HS-27A (cell line): ENCODE data around the gene CDCP1.
"Not testable (repeated sequence)": the region's sequence is repeated elsewhere in the genome, so short reads cannot be mapped to it uniquely, and the experiment has no call there.

Experiments
- DNase-seq: peaks from one replicate; pipeline ENCODE4 v3.0.0-alpha.2; 2012; ENCODE audit warnings: low read depth, missing footprints

CDCP1 gene

GRCh38 chr3:45171283-45171682, 25.1 kb upstream of the CDCP1 start:
- DNase-seq, result no peak

- DNase-seq, result no peak
These were observed 23.9 kb upstream of the CDCP1 start for GRCh38 chr3:45170096-45170495.

DNA sequence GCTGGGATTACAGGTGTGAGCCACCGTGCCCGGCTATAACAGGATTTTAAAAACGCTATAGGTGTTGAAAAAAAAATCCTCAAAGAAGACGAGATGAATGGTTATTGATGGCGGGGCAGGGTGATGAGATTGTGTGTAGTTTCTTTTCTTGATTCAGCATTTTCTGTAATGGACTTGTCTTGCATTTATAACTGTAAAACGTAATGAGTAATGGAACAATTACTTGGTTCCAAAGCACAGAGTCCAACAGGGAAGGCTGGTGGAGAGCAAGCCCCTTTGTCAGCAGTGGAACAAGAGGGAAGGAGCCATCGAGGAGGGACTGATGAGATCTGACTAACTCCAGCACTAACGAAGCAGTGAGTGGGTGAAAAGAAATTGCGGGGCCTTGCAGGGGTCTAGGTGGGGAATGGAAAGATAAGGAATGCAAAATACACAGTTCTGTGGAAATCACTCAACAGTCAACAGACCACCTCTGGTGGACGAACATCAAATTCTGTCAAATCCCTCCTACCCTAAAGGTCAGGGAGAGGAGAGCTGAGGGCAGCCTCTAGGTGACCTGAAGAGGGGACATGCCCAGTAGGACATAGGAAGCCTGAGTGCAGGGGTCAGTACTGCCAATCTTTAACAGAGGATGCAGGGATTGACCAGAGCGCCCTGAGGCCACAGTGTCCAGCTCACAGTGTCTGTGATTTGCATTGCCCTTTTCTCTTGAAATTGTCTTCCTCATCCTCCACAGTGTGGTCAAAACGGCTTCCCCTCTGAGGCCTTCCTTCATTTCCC, 23.1 kb upstream of the CDCP1 start:
- no peak for DNase-seq

GRCh38 chr3:45168451-45168850, 22.3 kb upstream of the CDCP1 start:
- no peak for DNase-seq

GRCh38 chr3:45167011-45167911, 21.1 kb upstream of the CDCP1 start:
- peak; percentile 88 for DNase-seq

- DNase-seq, result no peak
These were observed 20.2 kb upstream of the CDCP1 start for GRCh38 chr3:45166321-45166879.

GRCh38 chr3:45165497-45166283, 19.5 kb upstream of the CDCP1 start:
- no peak for DNase-seq

DNA sequence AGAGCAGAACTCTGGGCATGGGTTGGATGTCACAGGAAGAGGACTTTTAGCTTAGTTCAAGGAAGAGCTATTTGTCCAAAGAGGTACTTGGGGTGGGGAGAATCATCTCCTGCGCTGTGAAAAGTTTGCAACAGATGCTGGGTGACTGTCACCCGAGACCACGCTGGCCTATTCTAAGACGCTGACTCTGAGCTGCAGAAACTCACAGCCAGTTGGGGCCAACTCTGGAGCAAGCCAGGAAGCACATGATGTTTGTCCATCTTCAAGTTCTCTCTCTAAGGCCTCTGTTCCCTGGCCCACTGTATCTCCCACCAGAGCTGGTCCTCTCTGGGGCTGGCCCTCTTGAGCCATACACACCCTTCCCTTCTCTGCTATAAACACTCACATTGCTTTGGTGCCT, 17.9 kb upstream of the CDCP1 start:
- DNase-seq, result no peak

DNA sequence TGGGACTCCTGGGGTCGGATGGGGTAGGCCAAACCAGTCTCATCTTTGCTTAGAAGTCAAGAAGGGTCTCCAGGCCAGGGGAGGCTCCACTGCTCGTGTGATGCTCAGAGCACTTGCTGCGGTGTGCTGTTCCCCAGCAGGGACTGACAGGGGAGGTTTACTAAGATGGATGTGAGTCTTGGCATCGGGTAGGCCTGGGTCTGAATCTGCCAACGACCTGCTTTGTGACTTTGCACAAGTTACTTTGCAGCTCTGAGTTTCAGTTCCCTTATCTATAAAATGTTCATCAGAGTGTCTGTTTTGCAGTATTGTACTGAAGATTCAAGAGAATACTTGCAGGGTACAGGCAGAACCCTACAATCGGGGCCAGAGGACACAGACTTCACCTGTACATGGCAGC, 17.3 kb upstream of the CDCP1 start:
- DNase-seq, result no peak

DNA sequence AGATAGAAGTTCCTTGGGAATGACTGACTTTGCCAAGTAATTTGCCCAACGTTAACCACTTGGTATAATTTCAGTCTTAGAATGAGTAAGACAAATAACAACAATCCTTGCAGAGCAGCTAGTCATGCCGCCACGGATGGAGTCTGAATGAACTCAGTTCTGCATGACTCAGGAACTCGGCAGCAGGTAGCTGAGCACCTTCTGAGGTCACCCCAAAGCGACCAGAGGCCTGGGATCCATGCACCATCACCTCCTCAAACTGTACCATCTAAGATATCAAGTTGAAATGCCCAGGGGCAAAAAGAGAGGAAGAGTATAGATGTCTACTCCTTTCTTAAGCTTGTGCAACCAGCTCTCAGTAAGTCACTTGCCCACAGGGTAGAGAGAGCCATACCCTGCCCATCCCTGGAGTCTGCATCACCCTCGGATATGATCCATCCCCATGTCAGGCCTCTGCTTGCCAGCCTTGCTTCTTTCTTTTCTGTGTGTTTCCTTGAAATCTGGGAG, 8.5 kb upstream of the CDCP1 start:
- DNase-seq, result no peak

GRCh38 chr3:45153658-45154437, 7.7 kb upstream of the CDCP1 start:
- DNase-seq, result no peak

- no peak for DNase-seq
These were observed 6.1 kb upstream of the CDCP1 start for GRCh38 chr3:45152307-45152706.

DNA sequence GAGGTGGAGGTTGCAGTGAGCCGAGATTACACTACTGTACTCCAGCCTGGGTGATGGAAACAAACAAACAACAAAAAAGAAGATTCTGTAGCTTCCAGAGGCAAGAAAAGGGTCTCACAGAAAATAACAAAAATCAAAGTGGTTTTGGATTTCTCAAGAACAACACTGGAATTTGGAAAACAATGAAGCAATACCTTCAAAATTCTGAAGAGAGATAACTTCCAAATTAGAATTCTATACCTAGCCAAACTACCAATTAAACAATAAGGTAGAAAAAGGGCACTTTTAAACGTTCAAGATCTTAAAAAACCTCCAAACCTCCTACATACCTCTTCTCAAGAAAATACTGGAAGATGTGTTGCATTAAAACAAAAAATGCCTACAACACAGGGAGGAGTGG, 4.9 kb upstream of the CDCP1 start:
- no peak for DNase-seq

- no peak for DNase-seq
These were observed 2.7 kb upstream of the CDCP1 start for GRCh38 chr3:45148921-45149320.

- no peak for DNase-seq
These were observed 955 bp downstream of the CDCP1 start for GRCh38 chr3:45145223-45145622.

DNA sequence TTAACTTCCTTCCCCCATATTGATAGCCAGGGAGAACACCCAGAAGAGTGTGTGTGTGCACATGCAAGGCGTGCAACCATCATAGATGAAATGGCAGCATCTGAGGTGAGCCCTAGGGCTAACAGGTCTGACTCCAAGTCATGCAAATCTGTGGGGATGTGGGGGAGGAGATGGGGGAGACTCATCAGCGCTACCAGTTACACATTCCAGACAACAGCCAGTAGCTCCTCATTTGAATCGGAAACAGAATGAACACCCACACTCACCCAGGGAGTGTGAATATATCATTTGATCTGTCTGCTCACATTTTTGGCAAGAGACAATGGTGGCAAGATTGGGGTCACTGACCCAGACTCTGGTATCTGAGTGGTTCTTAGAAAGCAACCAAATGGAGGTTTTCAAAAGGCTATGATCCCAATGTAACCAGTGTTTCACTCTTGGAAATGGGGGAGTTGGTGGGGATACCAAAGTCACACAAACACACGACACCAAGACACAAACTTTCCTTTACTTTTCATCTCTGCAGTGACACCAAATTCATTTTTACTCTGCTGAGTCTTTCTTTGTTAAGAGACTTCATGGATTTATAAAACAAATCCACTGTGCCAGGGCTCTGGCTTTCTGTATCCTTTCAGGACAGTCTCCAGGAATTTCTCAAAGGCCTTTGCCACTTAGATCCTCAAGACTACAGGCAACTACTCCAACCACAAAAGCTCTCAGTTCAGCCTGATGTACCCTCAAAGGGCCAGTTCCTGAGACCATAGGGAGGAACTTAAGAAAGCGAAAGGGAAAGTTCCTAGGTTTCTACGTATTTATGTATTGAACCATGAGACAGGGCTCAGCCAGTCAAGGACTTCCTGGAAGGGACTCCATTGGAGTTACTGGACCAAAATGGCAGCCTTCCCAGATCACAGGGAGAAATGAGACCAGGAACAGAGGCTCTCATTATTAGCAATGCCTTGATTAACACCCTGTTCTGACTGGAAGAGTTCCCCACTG, 2.2 kb downstream of the CDCP1 start:
- no peak for DNase-seq

- DNase-seq, result not testable (repeated sequence)
These were observed 5.4 kb downstream of the CDCP1 start for GRCh38 chr3:45140770-45141155.

DNA sequence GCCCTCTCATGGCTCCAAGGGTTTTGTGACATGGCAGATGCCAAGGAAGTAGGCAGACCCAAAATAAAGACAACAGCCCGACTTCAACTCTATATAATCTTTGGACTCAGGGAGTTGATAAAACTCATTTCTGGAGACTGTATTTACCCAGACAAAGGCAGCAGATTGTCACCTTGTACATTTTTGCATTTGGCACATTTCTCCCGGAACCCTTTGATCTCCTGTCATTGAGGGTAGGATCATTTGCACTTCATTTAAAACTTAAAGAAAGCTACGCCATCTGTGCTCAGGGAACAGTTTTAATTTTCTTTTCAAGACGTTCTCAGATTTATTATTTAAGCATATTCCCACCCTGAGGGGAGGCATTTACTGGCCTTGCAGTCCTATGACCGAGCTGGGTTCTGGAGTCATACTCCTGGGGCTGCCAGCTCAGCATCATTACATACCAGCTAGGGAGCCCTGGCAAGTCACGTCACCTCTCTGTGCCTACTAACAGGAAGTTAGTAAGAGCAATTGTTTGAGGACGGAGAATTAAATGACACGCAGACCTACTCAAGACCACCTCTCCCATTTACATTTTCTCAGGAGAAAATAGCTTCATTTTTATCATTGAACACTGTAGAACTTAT, 5.9 kb downstream of the CDCP1 start:
- no peak for DNase-seq

- DNase-seq, result no peak
These were observed 6.6 kb downstream of the CDCP1 start for GRCh38 chr3:45139372-45140140.
